Measurements from ENCODE around the gene OR2T29.
"Not testable (repeated sequence)": the region's sequence is repeated elsewhere in the genome, so short reads cannot be mapped to it uniquely, and the experiment has no call there.

The OR2T29 gene

GRCh38 chr1:248507773-248508172, 54.8 kb downstream of the OR2T29 start, which contains the start of gene OR2G6:
Gene OR2G6, plus strand, starts transcription at chr1:248508073. Its CDS starts 13,574 bp downstream, at chr1:248521647.
- not testable (repeated sequence) for DNase-seq
